Left cardiac atrium (tissue), 4 donors: ENCODE data around the gene ITPR2. TPM values are rescaled to one million over a fixed set of nuclear protein-coding genes. Genes with fewer than 3 reads are reported as not detected.
"Not testable (repeated sequence)": the region's sequence is repeated elsewhere in the genome, so short reads cannot be mapped to it uniquely, and the experiment has no call there.

ENCODE experiments used
- ATAC-seq, 2 donors: fragments of 200-7000 bp; cut with Tn5 transposase; one replicate each; pipeline ENCODE4 v1.9.1; 2020; ENCODE audit warnings: mild to moderate bottlenecking in 2 of 2, moderate library complexity in 2 of 2
- DNase-seq: peaks from one replicate; pipeline ENCODE4 v3.0.0-alpha.2; 2020
- intact Hi-C, 2 donors: fragments of 100-400 bp; cut with DNase I; formaldehyde crosslinking; loops; one replicate each; pipeline versions ENCODE4 v1.14.1 to v1.15.1; 2022 to 2023
- total RNA-seq, 2 donors: library from RNA; stranded (reverse); fragmentation: NEBNext Ultra II Directional; extraction: Animal tissue kit (Norgen Biotek cat#: 25700); gene quantifications; one replicate each; pipeline ENCODE4 v1.2.1, GENCODE V29; 2021
- donor health status: DM: no; HTN: yes; CAD: no.
- donor health status: DM: no; HTN: yes; CAD: no; lungs with severe emphysema.
- donor health status: DM: yes; HTN: yes; CAD: no.
- donor health status: Dilated cardiomyopathy.

Gene ITPR2
- total RNA-seq, 2 donors from 2014 or later = 25.4 to 26.7 TPM

DNA sequence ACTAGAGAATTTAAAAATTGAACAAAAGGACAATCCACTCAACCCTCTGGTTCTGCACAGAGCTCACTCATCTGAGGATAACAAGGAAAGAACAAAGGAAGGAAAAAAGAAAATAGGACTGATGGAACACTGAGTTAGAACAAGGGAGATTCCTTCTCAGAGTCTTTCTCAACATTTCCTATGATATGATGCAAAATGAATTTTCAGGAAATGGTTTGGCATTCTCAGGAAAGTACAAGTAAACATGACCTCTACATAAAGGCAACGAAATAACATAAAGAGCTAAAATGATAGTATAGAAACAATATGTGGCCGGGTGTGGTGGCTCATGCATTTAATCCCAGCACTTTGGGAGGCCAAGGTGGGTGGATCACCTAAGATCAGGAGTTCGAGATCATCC, 135.8 kb downstream of the ITPR2 start:
- DNase-seq (no peak), ATAC-seq (no peak)
- intact Hi-C loops = no loop called here

DNA sequence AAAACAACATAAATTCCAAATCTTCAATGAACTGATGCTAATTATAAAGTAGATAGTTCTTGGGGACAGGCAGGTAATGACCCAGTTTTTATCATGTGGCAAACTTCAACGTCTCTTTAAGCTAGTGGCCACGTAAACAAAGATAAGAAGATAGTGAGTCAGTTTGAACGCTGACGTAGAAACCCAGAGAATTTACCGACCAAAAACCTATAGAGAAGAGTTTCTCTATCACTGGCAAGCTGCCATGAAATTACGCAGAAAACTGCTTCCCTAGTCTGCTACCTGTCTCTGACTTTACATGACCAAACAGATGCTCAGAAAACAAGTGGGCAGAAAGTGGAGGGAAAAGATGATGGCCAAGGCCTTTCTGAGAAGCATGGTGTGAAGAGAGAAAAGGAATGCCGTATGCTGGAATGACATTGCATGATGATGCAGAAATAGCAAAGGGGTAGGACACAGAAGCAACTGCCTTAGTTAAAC, 136.3 kb downstream of the ITPR2 start:
- intact Hi-C loops = no loop called here
- no peak for DNase-seq
- no peak for ATAC-seq

DNA sequence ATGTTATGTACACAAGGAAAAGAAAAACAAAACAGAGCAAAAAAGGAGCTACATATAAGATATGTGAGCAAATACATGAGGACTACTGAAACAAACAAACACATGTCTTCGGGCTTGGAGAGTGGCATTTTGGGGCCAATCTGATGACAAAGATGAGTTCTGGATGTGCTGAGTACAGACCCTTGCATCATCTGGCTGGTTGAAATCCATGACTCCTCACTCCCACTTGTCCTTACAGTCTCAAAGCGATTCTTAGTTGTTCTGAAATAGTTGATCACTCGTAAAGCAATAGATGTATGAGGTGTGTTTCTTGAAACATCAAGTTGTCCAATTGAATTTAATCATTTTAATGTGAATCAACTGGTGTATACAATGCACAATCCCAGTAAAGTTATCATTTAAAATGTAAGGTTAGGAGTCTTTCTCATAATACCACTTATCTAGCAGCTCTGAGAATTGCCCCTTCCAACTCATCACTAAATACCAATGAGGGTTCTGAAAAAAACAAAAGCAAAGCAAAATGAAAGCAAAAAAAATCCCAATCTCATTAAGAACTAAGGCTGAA, 136.9 kb downstream of the ITPR2 start:
- intact Hi-C loops = no loop called here
- DNase-seq (no peak), ATAC-seq (no peak)

DNA sequence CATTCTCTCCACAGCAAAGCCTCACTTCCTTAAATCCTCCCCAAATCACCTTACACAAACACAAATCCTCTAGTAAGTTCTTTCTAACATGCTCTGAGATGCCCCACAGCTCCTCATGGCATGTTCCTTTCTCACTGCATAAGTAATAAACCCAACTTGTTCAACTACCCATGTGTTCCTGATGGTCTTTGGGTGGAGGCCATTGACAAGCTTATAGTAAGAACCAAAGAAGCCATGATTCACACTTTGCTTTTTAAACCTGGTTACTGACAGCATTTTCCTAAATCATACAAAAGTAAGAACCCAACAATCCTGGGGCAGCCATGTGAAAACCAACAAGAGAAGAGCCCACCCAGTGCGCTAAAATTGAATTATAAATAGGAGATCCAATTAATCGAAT, 138.6 kb downstream of the ITPR2 start:
- DNase-seq (no peak), ATAC-seq (no peak)
- intact Hi-C loops = no loop called here

DNA sequence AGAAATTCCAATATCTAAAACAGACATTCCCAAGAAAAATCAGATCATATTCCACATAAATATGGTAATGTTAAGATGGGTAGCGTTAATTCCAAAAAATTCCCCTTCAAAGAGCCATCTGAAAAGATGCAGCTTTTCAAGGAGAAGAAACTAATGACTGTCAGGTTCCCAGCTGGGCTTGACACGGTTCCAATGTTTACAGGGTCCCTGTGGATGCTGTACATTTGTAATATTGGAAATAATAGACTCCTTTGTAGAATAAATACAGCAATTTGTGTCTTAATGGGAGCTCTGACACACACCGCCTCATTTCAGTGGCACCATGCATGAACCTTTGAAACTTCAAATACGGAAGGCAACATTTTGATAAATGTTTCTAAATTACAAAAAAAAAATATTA, 140.6 kb downstream of the ITPR2 start:
- ATAC-seq (no peak), DNase-seq (no peak)
- intact Hi-C loops = no loop called here

DNA sequence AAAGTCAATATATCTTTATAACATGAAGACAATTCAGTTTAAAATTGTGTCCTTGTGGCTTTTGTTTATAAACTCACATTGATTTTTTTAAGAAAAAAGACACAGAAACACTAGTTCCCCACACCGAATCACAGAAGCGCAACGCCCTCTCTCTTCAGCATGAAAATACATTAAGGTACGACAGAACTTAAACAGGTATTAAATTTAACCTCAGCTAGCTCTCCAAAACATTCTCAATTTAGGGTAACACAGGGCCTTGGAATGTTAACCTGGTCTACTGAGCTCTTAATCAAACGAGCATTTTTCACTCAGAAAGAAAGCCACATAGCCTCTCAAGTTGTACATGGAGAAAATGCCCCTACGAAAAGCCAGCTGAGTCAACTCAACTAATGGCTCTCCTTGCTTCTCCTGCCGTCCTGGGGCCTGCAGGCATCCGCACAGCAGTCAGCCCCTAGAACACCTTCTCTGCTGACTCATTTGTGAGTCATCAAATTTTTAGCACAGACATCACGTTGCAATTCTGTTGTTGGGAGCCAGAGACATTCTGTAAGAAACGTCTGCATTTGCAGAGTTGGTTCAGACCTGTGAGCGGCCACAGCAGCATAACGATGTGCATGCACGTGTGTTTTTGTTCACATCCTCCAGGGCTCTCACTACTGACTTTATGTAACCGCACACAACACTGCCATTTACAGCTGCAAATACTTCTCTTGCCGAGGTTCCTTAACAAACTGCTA, 141.6 kb downstream of the ITPR2 start:
- intact Hi-C loops = no loop called here
- peak in 1 of 2 donors; percentile 73 for ATAC-seq
- DNase-seq = no peak

DNA sequence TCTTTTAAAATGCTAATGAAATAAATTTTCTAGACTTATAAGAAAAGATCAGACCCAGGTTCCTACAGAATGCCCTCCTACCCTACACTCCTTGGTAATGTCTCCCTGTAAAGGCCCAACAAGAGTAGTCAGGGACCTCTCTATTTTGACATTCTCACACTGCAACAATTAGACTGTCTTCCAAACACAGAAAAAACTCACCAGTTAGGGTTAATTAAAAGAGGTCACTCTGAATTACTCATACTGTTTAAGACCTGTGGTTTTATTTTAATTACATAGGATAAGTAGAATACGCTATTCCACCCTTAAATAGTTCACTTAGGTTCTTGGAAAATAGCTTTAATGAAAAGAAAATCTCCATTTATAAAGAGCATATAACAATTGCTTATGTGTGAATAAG, 142.4 kb downstream of the ITPR2 start:
- no peak for ATAC-seq
- intact Hi-C loops = no loop called here
- no peak for DNase-seq

DNA sequence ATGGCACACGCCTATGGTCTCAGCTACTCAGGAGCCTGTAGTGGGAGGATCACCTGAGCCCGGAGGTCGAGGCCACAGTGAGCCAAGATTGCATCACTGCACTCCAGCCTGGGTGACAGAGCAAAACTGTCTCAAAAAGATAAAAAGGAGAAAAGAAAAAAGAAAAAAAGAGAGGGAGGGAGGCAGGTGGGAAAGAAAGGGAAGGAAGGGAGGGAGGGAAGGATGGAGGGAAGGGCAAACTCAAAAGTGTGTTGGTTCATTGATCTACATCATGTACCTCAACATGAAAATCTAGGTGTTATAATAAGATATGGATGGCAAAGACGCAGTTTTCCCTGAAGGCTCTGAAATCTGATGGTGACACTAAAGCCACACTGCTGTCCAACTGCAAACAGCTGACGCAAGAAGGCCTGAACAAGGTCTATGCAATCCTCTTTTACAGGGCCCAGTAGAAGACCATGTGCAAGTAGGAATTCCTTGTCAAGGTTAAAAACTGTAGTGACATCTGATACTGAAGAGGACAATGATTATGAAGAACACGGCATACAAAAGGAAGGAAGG, 143.6 kb downstream of the ITPR2 start:
- ATAC-seq (no peak), DNase-seq (no peak)
- intact Hi-C loops = no loop called here

DNA sequence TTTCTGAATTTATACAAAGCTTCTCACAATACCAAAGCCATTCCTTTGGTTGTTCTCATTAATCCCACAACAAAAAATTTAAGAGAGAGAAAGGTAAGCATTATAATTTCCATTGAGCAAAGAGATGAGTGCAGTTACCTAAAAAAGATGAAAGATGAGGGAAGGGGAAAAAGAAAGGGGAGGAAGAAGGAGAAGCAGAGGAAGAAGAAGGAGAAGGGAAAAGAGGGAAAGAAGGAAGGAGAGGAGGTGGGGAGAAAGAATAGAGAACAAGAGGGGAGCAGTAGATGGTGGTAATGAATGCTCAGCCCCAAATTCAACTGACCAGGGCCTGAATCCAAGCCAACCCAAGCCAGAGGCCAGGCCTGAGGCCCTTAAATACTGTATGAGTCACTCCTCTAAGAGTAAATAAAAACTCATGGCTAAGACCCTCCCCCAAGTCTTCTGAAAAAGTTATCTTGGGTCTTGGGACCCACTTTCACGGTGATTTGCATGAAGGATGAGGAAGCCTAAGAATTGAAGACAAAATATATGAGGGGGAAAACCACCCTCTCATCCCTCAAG, 144.6 kb downstream of the ITPR2 start:
- DNase-seq (no peak), ATAC-seq (peak in 1 of 2 donors; percentile 36)
- intact Hi-C loops = no loop called here

DNA sequence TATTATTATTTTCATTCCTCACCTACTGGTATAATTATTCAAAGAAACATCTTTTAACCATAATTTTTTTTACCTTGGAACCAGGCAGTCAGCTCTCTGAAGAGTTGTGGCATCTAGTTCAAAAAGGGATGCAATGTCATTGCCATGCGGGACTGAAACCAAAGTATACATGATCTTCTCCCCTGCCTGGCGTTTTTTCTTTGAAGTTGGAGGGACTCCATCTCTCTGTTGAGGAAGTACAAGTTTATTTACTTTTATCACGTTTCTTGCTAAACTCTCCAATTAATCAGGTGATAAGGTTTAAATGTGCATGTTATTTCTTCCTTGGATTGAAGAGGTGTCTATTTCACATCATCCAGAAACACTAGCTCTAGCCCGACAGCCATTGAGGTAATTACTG, 146.6 kb downstream of the ITPR2 start:
- intact Hi-C loops = no loop called here
- ATAC-seq = no peak
- no peak for DNase-seq

DNA sequence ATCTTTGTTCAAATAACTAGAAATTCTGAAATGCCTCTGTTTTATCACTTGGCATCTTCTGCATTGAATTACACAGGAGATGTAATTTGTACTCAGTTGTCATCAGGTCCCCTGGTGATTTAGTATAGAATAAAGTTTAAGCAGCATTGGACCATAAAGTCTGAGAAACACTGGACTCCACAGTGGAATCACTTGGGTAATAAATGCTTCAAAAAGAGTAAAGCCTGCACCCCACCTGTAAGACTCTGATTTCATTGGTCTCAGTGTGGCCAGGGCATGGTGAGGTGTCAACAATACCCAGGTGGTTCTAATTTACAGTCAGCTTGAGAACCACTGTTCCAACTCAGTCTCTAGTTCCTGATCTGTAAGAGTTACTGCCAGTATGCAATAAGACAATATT, 148.9 kb downstream of the ITPR2 start:
- intact Hi-C loops = no loop called here
- no peak for DNase-seq
- ATAC-seq = no peak

DNA sequence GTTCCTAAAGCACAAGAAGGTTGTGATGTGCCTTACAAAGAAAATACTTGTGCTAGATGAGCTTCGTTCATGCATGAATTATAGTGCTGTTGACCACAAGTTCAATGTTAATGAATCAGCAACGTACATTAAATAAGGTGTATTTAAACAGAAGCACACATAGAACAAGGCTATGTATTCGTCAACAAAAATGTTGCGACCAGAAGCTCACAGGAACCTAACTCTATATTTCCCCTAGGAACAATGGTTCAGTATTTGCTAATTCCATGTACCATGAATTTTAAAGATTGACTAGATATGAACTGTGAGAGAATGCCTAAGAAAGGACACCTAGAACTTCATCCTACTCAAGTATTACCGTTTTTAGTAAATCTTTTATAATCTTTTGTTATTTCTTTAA, 149.6 kb downstream of the ITPR2 start:
- ATAC-seq (no peak), DNase-seq (no peak)
- intact Hi-C loops = no loop called here

DNA sequence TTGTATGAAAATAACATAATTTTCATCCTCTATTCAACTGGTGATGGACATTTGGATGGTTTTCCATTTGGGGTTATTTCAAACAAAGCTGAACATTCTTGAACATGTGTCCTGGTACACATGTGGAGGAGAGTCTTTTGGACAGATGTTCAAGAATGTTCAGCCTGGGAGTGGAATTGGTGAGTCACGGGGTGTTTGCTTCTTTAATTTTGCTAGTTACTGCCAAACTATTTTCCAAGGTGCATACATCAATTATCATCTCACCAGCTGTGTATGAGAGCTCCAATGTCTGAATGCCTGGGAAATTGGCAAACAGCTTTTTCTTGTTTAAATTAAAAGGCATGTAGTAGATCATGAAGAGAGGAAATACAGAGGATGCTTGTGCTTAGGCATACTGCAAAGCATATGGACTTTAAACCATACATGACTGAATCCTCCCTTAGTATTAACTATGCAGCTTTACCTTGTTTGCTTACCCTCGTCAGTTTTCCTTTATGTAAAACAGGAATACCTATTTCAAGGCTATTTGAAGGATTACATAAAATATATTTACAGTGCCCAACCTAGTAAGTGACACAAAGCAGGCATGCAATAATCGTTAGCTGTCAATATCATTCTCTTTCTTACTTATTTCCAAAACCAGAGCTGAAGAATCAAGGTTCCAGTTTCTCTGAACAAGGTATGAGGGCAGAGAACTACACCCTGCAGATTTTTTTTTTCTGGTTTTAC, 152.1 kb downstream of the ITPR2 start:
- intact Hi-C loops = no loop called here
- DNase-seq = no peak
- ATAC-seq = peak in 1 of 2 donors; percentile 76

DNA sequence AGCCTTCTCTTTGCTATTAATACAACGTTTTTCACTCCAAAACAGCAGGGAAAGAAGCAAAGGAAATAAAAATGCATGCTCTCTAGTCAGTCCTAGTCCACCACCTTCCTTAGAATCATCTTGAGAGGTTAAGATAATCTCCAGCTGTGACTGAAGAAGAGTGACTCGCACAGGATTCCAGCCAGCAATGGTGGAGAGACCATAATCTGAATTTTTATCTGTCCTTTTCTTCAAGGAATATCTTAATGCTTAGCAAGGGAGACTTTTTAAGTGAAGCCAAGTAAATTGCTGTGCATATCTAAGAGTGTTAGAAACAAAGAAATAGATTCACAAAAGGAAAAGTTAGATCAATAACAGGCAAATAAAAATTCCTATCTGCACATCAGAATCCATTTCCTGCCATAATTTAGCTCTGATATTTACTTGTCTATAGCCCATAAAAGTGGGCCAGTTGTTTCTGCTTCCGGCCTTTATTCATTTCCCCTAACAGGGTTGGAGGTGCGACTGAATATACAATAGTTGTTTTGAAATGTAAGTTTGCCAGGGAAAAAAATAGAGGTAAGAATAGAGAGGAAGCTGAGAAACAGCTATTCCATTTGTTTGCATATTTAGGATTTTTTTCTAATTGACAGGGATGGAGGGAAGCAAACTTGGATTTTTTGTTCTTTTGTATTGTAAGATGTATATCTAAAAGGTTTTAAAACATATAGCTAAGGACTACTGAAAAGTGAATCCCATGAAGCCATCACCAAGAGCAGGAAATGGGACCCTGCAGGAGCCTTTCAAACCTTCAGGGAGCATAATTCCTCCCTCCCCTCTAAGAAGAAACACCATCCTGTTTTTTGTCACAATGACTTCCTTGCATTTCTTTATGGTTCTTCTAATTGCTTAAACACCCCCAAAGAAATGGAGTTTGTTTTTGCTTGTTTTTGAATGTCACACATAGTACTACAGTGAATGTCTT, 154.0 kb downstream of the ITPR2 start:
- no peak for DNase-seq
- intact Hi-C loops = no loop called here
- ATAC-seq = no peak

DNA sequence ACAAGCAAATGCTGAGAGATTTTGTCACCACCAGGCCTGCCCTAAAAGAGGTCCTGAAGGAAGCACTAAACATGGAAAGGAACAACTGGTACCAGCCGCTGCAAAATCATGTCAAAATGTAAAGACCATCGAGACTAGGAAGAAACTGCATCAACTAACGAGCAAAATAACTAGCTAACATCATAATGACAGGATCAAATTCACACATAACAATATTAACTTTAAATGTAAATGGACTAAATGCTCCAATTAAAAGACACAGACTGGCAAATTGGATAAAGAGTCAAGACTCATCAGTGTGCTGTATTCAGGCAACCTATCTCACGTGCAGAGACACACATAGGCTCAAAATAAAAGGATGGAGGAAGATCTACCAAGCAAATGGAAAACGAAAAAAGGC, 161.5 kb downstream of the ITPR2 start:
- ATAC-seq, DNase-seq, intact Hi-C loops: not testable (repeated sequence)

DNA sequence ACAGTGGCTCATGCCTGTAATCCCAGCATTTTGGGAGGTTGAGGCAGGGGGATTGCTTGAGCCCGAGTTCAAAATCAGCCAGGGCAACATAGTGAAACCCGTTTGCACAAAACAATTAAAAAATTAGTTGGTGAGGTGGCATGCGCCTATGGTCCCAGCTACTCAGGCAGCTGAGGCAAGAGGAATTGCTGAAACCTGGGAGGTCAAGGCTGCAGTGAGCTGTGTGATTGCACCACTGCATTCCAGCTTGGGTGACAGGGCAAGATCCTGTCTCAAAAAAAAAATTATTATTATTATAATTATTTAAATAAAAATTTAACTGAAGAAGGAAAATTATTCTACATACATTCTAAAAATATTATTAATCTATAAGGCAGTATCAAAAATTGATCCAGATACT, 164.1 kb downstream of the ITPR2 start:
- intact Hi-C loops = no loop called here
- DNase-seq (no peak), ATAC-seq (no peak)

DNA sequence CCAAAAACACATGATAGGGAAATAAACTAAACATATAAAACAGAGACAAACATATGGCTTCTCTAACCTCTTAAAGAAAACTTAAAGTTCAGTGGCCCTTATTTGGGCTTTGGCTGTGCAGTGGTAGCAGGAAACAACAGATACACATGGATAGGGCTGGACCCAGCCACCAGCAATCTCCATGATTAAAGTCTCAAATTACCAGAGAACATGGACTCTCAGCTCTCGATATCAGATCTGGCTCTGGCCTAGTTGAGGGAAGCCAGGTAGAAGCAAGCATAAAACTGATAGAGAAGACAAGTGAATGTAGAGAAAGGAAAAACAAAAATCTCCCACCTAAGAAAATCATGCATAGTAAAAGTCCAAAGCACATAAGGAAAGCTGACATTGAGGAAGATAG, 164.8 kb downstream of the ITPR2 start:
- intact Hi-C loops = no loop called here
- DNase-seq (no peak), ATAC-seq (no peak)

DNA sequence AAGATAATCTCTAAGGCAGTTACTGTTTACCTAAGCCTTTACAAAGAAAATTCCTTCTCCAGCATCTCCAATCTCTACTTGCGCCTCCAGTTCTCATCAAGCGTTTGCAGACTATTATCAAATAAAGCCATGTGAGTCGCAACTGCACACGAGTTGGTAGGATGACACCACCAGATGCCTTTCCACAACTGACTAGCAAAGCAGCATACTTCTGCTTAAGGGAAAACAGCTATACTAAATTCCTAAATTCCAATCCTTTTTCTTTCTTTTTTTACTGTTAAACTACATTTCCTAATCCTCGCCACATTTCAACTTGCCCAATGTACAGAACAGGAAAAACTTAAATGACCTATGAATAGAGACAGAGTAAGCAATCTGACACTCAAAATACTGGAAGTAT, 166.7 kb downstream of the ITPR2 start:
- intact Hi-C loops = no loop called here
- ATAC-seq (no peak), DNase-seq (no peak)

DNA sequence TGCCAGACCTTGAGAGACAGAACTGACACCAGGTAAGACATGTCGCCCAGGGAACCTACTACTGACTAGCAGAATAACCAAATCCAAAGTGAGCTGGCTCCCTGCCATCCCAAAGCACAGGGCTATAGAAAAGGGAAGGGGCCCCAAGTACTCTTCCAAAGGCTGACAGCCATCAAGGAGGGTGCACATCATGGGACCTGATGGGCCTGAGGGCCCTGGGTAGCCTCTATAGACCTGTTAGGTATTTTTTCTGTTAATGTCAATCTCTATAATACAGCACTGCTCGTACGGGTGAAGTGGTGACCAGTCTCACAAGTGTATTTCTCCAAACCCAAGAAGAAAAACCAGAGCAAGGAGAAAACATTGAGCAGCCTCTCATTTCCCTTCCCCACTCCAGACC, 171.6 kb downstream of the ITPR2 start:
- DNase-seq (no peak), ATAC-seq (no peak)
- intact Hi-C loops = no loop called here
